ENCODE data around the gene TLL1.

The TLL1 gene

DNA sequence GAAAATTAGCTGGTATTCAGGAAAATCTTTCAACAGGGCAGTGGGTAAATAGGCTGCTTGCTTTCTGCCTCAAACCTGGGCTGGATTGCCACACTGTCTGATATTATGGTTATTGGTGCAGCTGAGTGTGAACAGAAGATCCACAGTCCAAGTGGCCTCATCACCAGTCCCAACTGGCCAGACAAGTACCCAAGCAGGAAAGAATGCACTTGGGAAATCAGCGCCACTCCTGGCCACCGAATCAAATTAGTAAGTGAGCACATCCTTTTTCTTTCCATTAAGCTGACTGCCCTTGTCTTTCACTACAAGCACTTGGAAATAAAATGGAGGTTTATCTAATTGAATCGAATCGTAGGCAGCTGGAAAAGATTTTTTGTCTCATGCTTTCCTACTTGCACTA is 204.7 kb downstream of the TLL1 start:
- TF ChIP-seq RAD21 (IDR thresholded peaks at IDR 0.05; ENCODE audit: low read depth) (no peak), CEBPB (IDR thresholded peaks at IDR 0.05) (no peak), CREB1 (IDR thresholded peaks at IDR 0.05; ENCODE audit: low read depth) (no peak), YY1 (IDR thresholded peaks at IDR 0.05; ENCODE audit: low read depth) (no peak), FOXM1 (IDR thresholded peaks at IDR 0.05; ENCODE audit: borderline replicate concordance, low read depth) (no peak)
- TF ChIP-seq, protein P1, sequence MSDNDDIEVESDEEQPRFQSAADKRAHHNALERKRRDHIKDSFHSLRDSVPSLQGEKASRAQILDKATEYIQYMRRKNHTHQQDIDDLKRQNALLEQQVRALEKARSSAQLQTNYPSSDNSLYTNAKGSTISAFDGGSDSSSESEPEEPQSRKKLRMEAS (IDR thresholded peaks at IDR 0.05), result no peak

DNA sequence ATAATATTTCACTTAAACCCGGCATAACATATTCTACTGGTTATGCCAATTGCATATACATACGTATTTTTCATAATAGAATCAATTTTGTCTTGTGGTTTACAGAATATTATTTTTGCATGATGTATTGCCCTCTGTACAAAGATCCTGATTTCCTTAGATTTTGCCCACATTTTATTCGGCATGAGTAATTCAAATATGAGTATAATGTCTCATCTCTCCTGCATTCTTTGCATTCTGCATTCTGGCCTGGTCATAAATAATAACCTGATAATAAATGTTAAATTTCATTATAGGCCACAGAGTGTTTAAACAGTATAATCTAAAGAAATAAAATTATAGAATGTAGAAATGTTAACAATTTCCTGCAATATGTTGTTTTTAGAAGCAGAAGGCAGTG is 205.3 kb downstream of the TLL1 start:
- TF ChIP-seq, protein P1 (IDR thresholded peaks at IDR 0.05), result no peak
- no peak for TF ChIP-seq FOXM1 (IDR thresholded peaks at IDR 0.05; ENCODE audit: borderline replicate concordance, low read depth)
- no peak for TF ChIP-seq NFIC (IDR thresholded peaks at IDR 0.05)
- no peak for TF ChIP-seq EGR1 (IDR thresholded peaks at IDR 0.05)
- TF ChIP-seq CREB1 (IDR thresholded peaks at IDR 0.05; ENCODE audit: low read depth), result no peak
- TF ChIP-seq RAD21 (IDR thresholded peaks at IDR 0.05; ENCODE audit: low read depth), result no peak
- TF ChIP-seq, protein P2, sequence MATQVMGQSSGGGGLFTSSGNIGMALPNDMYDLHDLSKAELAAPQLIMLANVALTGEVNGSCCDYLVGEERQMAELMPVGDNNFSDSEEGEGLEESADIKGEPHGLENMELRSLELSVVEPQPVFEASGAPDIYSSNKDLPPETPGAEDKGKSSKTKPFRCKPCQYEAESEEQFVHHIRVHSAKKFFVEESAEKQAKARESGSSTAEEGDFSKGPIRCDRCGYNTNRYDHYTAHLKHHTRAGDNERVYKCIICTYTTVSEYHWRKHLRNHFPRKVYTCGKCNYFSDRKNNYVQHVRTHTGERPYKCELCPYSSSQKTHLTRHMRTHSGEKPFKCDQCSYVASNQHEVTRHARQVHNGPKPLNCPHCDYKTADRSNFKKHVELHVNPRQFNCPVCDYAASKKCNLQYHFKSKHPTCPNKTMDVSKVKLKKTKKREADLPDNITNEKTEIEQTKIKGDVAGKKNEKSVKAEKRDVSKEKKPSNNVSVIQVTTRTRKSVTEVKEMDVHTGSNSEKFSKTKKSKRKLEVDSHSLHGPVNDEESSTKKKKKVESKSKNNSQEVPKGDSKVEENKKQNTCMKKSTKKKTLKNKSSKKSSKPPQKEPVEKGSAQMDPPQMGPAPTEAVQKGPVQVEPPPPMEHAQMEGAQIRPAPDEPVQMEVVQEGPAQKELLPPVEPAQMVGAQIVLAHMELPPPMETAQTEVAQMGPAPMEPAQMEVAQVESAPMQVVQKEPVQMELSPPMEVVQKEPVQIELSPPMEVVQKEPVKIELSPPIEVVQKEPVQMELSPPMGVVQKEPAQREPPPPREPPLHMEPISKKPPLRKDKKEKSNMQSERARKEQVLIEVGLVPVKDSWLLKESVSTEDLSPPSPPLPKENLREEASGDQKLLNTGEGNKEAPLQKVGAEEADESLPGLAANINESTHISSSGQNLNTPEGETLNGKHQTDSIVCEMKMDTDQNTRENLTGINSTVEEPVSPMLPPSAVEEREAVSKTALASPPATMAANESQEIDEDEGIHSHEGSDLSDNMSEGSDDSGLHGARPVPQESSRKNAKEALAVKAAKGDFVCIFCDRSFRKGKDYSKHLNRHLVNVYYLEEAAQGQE (IDR thresholded peaks at IDR 0.05; ENCODE audit: low read depth), result no peak
- no peak for TF ChIP-seq CEBPB (IDR thresholded peaks at IDR 0.05)
- no peak for TF ChIP-seq EP300 (IDR thresholded peaks at IDR 0.05; ENCODE audit: borderline replicate concordance)
- TF ChIP-seq TCF12 (IDR thresholded peaks at IDR 0.05; ENCODE audit: low read depth), result no peak
- TF ChIP-seq TEAD4 (IDR thresholded peaks at IDR 0.05), result no peak
- TF ChIP-seq YY1 (IDR thresholded peaks at IDR 0.05; ENCODE audit: low read depth), result no peak
- TF ChIP-seq TAF1 (IDR thresholded peaks at IDR 0.05; ENCODE audit: low read depth), result no peak
- TF ChIP-seq, protein P3, sequence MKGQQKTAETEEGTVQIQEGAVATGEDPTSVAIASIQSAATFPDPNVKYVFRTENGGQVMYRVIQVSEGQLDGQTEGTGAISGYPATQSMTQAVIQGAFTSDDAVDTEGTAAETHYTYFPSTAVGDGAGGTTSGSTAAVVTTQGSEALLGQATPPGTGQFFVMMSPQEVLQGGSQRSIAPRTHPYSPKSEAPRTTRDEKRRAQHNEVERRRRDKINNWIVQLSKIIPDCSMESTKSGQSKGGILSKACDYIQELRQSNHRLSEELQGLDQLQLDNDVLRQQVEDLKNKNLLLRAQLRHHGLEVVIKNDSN (IDR thresholded peaks at IDR 0.05), result no peak
- TF ChIP-seq ZBTB7A (IDR thresholded peaks at IDR 0.05; ENCODE audit: low read depth), result no peak

DNA sequence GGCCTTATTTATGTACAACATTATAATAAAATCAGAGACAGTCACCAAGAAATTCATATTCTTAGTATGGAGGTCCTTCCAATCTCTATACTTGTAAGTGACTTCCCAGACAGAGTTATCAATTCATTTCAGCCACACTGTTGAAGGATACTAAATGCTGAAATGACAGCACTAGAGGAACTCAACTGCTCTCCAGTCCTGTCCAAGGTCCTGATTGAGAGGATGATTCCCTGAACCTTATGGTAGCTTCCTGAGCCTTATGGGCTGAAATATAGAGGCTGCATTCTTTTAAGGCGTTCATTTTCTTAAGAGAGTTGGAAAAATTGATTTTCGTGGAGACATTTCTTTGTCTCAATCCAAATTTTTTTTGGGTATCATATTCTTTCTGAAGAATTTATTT is 205.9 kb downstream of the TLL1 start:
- TF ChIP-seq, protein P2 (IDR thresholded peaks at IDR 0.05; ENCODE audit: low read depth), result peak; percentile 87
- TF ChIP-seq EGR1 (IDR thresholded peaks at IDR 0.05), result no peak

DNA sequence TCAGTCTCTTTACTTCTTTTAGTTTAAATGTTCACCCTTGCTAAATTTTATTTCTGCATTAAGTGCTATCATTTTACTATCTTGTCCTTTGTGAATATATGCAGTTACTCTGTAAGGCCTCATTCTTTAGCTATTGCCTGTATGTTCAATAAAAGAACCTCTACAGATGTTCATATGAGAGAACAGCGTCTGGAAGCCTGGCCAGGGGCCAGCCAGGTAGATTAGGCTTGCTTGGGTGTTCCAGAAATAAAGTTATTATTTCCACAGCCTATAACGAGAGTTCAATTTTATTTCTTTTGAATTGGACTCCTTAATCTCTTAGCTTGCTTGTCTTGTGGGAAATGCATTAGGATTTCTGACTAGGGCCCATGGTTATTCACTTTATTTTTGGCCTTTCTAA is 214.5 kb downstream of the TLL1 start:
- TF ChIP-seq ZBTB7A (IDR thresholded peaks at IDR 0.05; ENCODE audit: low read depth), result no peak
- no peak for TF ChIP-seq CEBPB (IDR thresholded peaks at IDR 0.05)
- no peak for TF ChIP-seq TAF1 (IDR thresholded peaks at IDR 0.05; ENCODE audit: low read depth)
- no peak for TF ChIP-seq CREB1 (IDR thresholded peaks at IDR 0.05; ENCODE audit: low read depth)
- TF ChIP-seq NFIC (IDR thresholded peaks at IDR 0.05), result no peak
- TF ChIP-seq TCF12 (IDR thresholded peaks at IDR 0.05; ENCODE audit: low read depth), result no peak
- no peak for TF ChIP-seq FOXM1 (IDR thresholded peaks at IDR 0.05; ENCODE audit: borderline replicate concordance, low read depth)
- no peak for TF ChIP-seq EGR1 (IDR thresholded peaks at IDR 0.05)
- TF ChIP-seq, protein P3 (IDR thresholded peaks at IDR 0.05), result no peak
- TF ChIP-seq, protein P2 (IDR thresholded peaks at IDR 0.05; ENCODE audit: low read depth), result no peak
- TF ChIP-seq, protein P1 (IDR thresholded peaks at IDR 0.05), result no peak
- TF ChIP-seq EP300 (IDR thresholded peaks at IDR 0.05; ENCODE audit: borderline replicate concordance), result no peak

DNA sequence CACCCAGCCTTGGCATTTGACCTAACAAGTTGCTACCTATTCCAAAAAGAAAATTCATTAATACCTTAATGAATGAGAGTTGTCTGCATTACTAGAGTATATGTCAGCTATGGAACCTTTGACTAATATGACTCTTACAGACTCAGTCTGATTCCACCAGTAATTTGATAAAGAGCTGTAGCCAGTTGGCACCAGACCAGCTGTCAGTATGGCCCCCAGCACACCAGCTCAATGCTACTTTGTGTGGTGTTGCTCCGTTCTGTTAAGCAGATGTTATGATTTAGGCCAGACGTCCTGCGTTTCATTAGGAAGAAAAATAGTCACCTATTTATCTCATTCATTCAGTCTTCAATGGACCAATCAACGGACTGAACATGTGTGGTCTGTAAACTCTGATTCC is 215.5 kb downstream of the TLL1 start:
- TF ChIP-seq EGR1 (IDR thresholded peaks at IDR 0.05), result no peak
- TF ChIP-seq NFIC (IDR thresholded peaks at IDR 0.05), result no peak
- TF ChIP-seq, protein P1 (IDR thresholded peaks at IDR 0.05), result no peak
- no peak for TF ChIP-seq ZBTB7A (IDR thresholded peaks at IDR 0.05; ENCODE audit: low read depth)
- no peak for TF ChIP-seq TCF12 (IDR thresholded peaks at IDR 0.05; ENCODE audit: low read depth)
- TF ChIP-seq EP300 (IDR thresholded peaks at IDR 0.05; ENCODE audit: borderline replicate concordance), result no peak
- TF ChIP-seq, protein P2 (IDR thresholded peaks at IDR 0.05; ENCODE audit: low read depth), result no peak
- TF ChIP-seq FOXM1 (IDR thresholded peaks at IDR 0.05; ENCODE audit: borderline replicate concordance, low read depth), result no peak
- TF ChIP-seq CEBPB (IDR thresholded peaks at IDR 0.05), result no peak
- TF ChIP-seq TAF1 (IDR thresholded peaks at IDR 0.05; ENCODE audit: low read depth), result no peak
- no peak for TF ChIP-seq YY1 (IDR thresholded peaks at IDR 0.05; ENCODE audit: low read depth)
- TF ChIP-seq RAD21 (IDR thresholded peaks at IDR 0.05; ENCODE audit: low read depth), result no peak
- TF ChIP-seq, protein P3 (IDR thresholded peaks at IDR 0.05), result no peak
- TF ChIP-seq TEAD4 (IDR thresholded peaks at IDR 0.05), result no peak
- TF ChIP-seq CREB1 (IDR thresholded peaks at IDR 0.05; ENCODE audit: low read depth), result no peak
